MCF 10A (cell line): Measurements from ENCODE around the gene WSCD1. TPM values are rescaled to one million over a fixed set of nuclear protein-coding genes. Genes with fewer than 3 reads are reported as not detected.

Source experiments
- BruUV-seq: library from RNA; stranded (reverse); fragments of 400-500 nt; replicated peaks from 2 replicates; lab custom pipeline; 2021; lab: Mats Ljungman, UMichigan
- CTCF ChIA-PET: fragments of 300-600 bp; sonication (Branson Sonifier 250); formaldehyde crosslinking; extraction: SDS; loops from one replicate; lab custom pipeline; 2021; ENCODE audit warnings: antibody characterized with exemption, inconsistent platforms; lab: Yijun Ruan, JAX
- POLR2A ChIA-PET: fragments of 300-600, 350-650 bp; sonication (Branson Sonifier 250); formaldehyde crosslinking; extraction: SDS; loops from one replicate; lab custom pipeline; 2020; ENCODE audit warnings: antibody characterized with exemption, inconsistent platforms; lab: Yijun Ruan, JAX
- DNase-seq: peaks from one replicate; pipeline ENCODE4 v3.0.0-alpha.2; 2018; ENCODE audit not compliant: unreplicated experiment
- H3K27ac Mint-ChIP-seq: one replicate; pipeline ENCODE4 v1.8.0; 2022; ENCODE audit warnings: mild to moderate bottlenecking, low read depth, mixed read lengths; ENCODE audit not compliant: unreplicated experiment
- H3K27me3 Mint-ChIP-seq: one replicate; pipeline ENCODE4 v1.8.0; 2022; ENCODE audit warnings: mixed read lengths; ENCODE audit not compliant: insufficient read depth, unreplicated experiment
- H3K36me3 Mint-ChIP-seq: one replicate; pipeline ENCODE4 v1.8.0; 2022; ENCODE audit warnings: mild to moderate bottlenecking, moderate library complexity, mixed read lengths; ENCODE audit not compliant: insufficient read depth, unreplicated experiment
- H3K4me1 Mint-ChIP-seq: one replicate; pipeline ENCODE4 v1.8.0; 2022; ENCODE audit warnings: mixed read lengths; ENCODE audit not compliant: insufficient read depth, unreplicated experiment
- H3K4me3 Mint-ChIP-seq: one replicate; pipeline ENCODE4 v1.8.0; 2022; ENCODE audit warnings: mild to moderate bottlenecking, moderate library complexity, mixed read lengths; ENCODE audit not compliant: unreplicated experiment
- H3K9me3 Mint-ChIP-seq: one replicate; pipeline ENCODE4 v1.8.0; 2022; ENCODE audit warnings: mixed read lengths; ENCODE audit not compliant: unreplicated experiment
- CTCF ChIP-seq: fragments of 200-600 bp; IDR thresholded peaks from one replicate; pipeline ENCODE4 v1.8.0; 2022; ENCODE audit warnings: antibody characterized with exemption, mild to moderate bottlenecking; ENCODE audit not compliant: unreplicated experiment
- intact Hi-C: fragments of 100-400 bp; cut with micrococcal nuclease; formaldehyde crosslinking; loops from 2 replicates; pipeline ENCODE4 v1.14.1; 2022
- total RNA-seq: library from RNA; stranded (reverse); gene quantifications from 2 replicates; pipeline ENCODE4 v1.2.3, GENCODE V29; 2022

The WSCD1 gene
- total RNA-seq, 1 experiment from 2014 or later: not detected

- H3K27ac Mint-ChIP-seq: no peak overlapping the region
- peaks cover 73% of the 10 kb centered on the region for H3K27me3 Mint-ChIP-seq
- H3K9me3 Mint-ChIP-seq: no peaks in the 10 kb centered on the region
- H3K4me3 Mint-ChIP-seq: no peak overlapping the region
- intact Hi-C loops: no loop called here
- H3K4me1 Mint-ChIP-seq: peaks cover 11% of the 10 kb centered on the region
- BruUV-seq: no TSS peak
- ChIA-PET CTCF (interaction anchor here (0.6 kb wide), 1 partner anchor 288 kb away, joined by 3 read pairs; no protein-coding TSS in a partner anchor), POLR2A (no interaction called here)
- DNase-seq: no peak
- H3K36me3 Mint-ChIP-seq: no peaks in the 10 kb centered on the region
- TF ChIP-seq CTCF: no peak
Observed at GRCh38 chr17:6107791-6108190, 37.6 kb downstream of the WSCD1 start.

GRCh38 chr17:6108382-6108781, 38.2 kb downstream of the WSCD1 start:
- no peak overlapping the region for H3K27ac Mint-ChIP-seq
- H3K27me3 Mint-ChIP-seq: peaks cover 73% of the 10 kb centered on the region
- no TSS peak for BruUV-seq
- TF ChIP-seq CTCF: no peak
- DNase-seq: no peak
- H3K9me3 Mint-ChIP-seq: no peaks in the 10 kb centered on the region
- no peak overlapping the region for H3K4me3 Mint-ChIP-seq
- intact Hi-C loops: no loop called here
- H3K4me1 Mint-ChIP-seq: peaks cover 11% of the 10 kb centered on the region
- POLR2A ChIA-PET: no interaction called here
- no peaks in the 10 kb centered on the region for H3K36me3 Mint-ChIP-seq
- CTCF ChIA-PET: interaction anchor here (0.6 kb wide), 1 partner anchor 288 kb away, joined by 3 read pairs; no protein-coding TSS in a partner anchor

GRCh38 chr17:6108987-6109386, 38.8 kb downstream of the WSCD1 start:
- DNase-seq: no peak
- Mint-ChIP-seq H3K4me1 (peaks cover 11% of the 10 kb centered on the region), H3K9me3 (no peaks in the 10 kb centered on the region), H3K27ac (no peak overlapping the region), H3K27me3 (peaks cover 74% of the 10 kb centered on the region), H3K4me3 (no peak overlapping the region), H3K36me3 (no peaks in the 10 kb centered on the region)
- no TSS peak for BruUV-seq
- TF ChIP-seq CTCF: no peak
- ChIA-PET CTCF (interaction anchor here (0.6 kb wide), 1 partner anchor 514 kb away, joined by 3 read pairs; no protein-coding TSS in a partner anchor), POLR2A (interaction anchor here (0.7 kb wide), 1 partner anchor 892 kb away, joined by 4 read pairs; no protein-coding TSS in a partner anchor)
- intact Hi-C loops: no loop called here

- no peak overlapping the region for H3K4me3 Mint-ChIP-seq
- CTCF ChIA-PET: interaction anchor here (0.5 to 0.6 kb wide), 2 partner anchors 215 to 515 kb away, joined by 3 read pairs; no protein-coding TSS in a partner anchor
- H3K9me3 Mint-ChIP-seq: no peaks in the 10 kb centered on the region
- H3K27me3 Mint-ChIP-seq: peaks cover 74% of the 10 kb centered on the region
- DNase-seq: no peak
- POLR2A ChIA-PET: interaction anchor here (0.7 kb wide), 1 partner anchor 893 kb away, joined by 4 read pairs; no protein-coding TSS in a partner anchor
- no TSS peak for BruUV-seq
- no peak for TF ChIP-seq CTCF
- no peaks in the 10 kb centered on the region for H3K36me3 Mint-ChIP-seq
- H3K4me1 Mint-ChIP-seq: peaks cover 11% of the 10 kb centered on the region
- intact Hi-C loops: no loop called here
- H3K27ac Mint-ChIP-seq: no peak overlapping the region
Observed at GRCh38 chr17:6109536-6109935, 39.4 kb downstream of the WSCD1 start.
